HUES48 (cell line): ENCODE results near the gene RAB20.
A peak's percentile ranks its signal among the peaks of the same experiment; 100 is the strongest.

Experiments
- H3K27ac ChIP-seq: one replicate; pipeline ENCODE4 v1.7.0; 2013; ENCODE audit warnings: low read depth, low read length, inconsistent platforms
- H3K27me3 ChIP-seq: 2 replicates; pipeline ENCODE4 v1.6.1; 2013; ENCODE audit warnings: mild to moderate bottlenecking, low read length; ENCODE audit not compliant: control insufficient read depth, insufficient read depth
- H3K36me3 ChIP-seq: 2 replicates; pipeline ENCODE4 v1.6.1; 2013; ENCODE audit warnings: low read length; ENCODE audit not compliant: control insufficient read depth, insufficient read depth
- H3K4me1 ChIP-seq: 2 replicates; pipeline ENCODE4 v1.6.1; 2013; ENCODE audit warnings: mild to moderate bottlenecking, low read length; ENCODE audit not compliant: control insufficient read depth, insufficient read depth
- H3K4me3 ChIP-seq: 2 replicates; pipeline ENCODE4 v1.5.1; 2013; ENCODE audit warnings: mild to moderate bottlenecking, low read depth, low read length
- H3K9ac ChIP-seq: 2 replicates; pipeline ENCODE4 v1.6.1; 2013; ENCODE audit warnings: mild to moderate bottlenecking, low read depth, low read length, moderate library complexity
- H3K9me3 ChIP-seq: 2 replicates; pipeline ENCODE4 v1.6.1; 2013; ENCODE audit warnings: low read length; ENCODE audit not compliant: control insufficient read depth, insufficient read depth

The RAB20 gene

DNA sequence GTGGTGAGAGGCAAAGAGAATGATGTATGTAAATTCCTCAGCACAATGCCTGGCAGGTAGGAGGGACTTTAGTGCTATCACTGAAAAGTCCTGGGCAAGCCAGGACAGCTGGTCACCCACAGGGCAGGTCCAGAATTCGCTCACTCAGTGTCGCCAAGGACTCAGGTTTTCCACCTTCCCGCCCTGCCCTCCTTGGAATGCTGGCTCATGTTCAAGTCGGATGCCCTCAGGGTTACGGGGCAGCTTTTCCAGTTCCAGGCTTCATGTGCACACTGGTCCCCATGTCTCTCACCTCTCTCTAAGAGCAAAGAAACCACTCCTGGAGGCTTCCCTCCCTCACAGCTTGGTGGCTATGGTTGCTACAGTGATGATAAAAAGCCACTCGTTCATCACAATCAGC lies 29.1 kb upstream of the RAB20 start:
- Histone ChIP-seq H3K4me1 (peaks cover 8% of the 10 kb centered on the region; the same call in 1 of the 2 replicates), H3K27me3 (no peaks in the 10 kb centered on the region)

GRCh38 chr13:110589793-110590390 lies 28.4 kb upstream of the RAB20 start:
- Histone ChIP-seq H3K36me3 (no peaks in the 10 kb centered on the region), H3K4me1 (peaks cover 8% of the 10 kb centered on the region; the same call in 1 of the 2 replicates), H3K27me3 (no peaks in the 10 kb centered on the region), H3K27ac (no peak overlapping the region), H3K9me3 (no peaks in the 10 kb centered on the region), H3K4me3 (no peak overlapping the region), H3K9ac (no peak overlapping the region)

More for the DNA sequence above, 29.1 kb upstream of the RAB20 start:
- no peak overlapping the region for H3K9ac ChIP-seq
- H3K4me3 ChIP-seq: no peak overlapping the region
- H3K36me3 ChIP-seq: no peaks in the 10 kb centered on the region
- H3K27ac ChIP-seq: no peak overlapping the region
- no peaks in the 10 kb centered on the region for H3K9me3 ChIP-seq

GRCh38 chr13:110583178-110583865 lies 21.8 kb upstream of the RAB20 start:
- no peaks in the 10 kb centered on the region for H3K36me3 ChIP-seq
- H3K4me3 ChIP-seq: no peak overlapping the region
- H3K27me3 ChIP-seq: no peaks in the 10 kb centered on the region
- H3K9me3 ChIP-seq: no peaks in the 10 kb centered on the region
- H3K9ac ChIP-seq: no peak overlapping the region
- no peak overlapping the region for H3K27ac ChIP-seq
- H3K4me1 ChIP-seq: no peaks in the 10 kb centered on the region

- Histone ChIP-seq H3K27ac (no peak overlapping the region), H3K4me3 (no peak overlapping the region), H3K9me3 (no peaks in the 10 kb centered on the region), H3K9ac (no peak overlapping the region), H3K36me3 (no peaks in the 10 kb centered on the region), H3K4me1 (no peaks in the 10 kb centered on the region), H3K27me3 (no peaks in the 10 kb centered on the region)
Observed at GRCh38 chr13:110582421-110582954, 21.0 kb upstream of the RAB20 start.

DNA sequence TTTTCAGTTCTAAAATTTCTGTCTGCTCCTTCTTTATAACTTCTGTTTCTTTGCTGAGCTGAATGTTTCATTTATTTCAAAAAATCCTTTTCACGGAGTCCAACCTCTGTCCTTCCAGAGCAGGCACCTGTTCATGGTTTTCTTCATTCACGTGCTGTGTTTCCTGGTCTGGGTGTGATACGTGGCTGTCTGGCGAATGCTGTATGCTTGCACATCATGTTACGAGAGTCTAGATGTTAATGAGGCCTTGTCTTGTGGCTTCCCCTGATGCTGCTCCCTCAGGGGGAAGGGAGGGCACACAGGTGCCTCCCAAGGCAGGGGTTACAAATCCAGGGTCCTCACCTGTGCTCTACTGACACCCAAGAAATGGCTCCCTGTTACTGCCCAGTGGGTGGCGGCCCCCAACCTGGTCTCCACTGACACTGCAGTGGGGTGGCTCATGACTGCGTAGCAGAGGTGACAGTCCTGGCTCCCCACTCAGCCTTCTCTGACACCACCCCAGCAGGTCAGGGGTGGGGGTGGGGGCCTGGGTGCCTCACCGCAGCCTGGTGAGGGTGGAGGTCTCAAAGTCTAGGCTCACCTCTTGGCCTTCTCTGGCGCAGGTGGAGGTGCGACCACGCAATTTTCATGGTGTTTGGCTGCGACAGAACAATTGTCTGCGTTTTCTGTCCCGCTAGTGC lies 20.1 kb upstream of the RAB20 start:
- H3K9ac ChIP-seq: no peak overlapping the region
- no peak overlapping the region for H3K4me3 ChIP-seq
- no peaks in the 10 kb centered on the region for H3K9me3 ChIP-seq
- no peaks in the 10 kb centered on the region for H3K4me1 ChIP-seq
- no peak overlapping the region for H3K27ac ChIP-seq
- no peaks in the 10 kb centered on the region for H3K36me3 ChIP-seq
- no peaks in the 10 kb centered on the region for H3K27me3 ChIP-seq

GRCh38 chr13:110580800-110581199 lies 19.3 kb upstream of the RAB20 start:
- no peak overlapping the region for H3K9ac ChIP-seq
- no peaks in the 10 kb centered on the region for H3K9me3 ChIP-seq
- no peaks in the 10 kb centered on the region; the same call in 1 of the 2 replicates for H3K4me1 ChIP-seq
- no peaks in the 10 kb centered on the region for H3K36me3 ChIP-seq
- no peaks in the 10 kb centered on the region for H3K27me3 ChIP-seq
- H3K4me3 ChIP-seq: no peak overlapping the region
- no peak overlapping the region for H3K27ac ChIP-seq

- no peak overlapping the region for H3K4me3 ChIP-seq
- no peaks in the 10 kb centered on the region for H3K36me3 ChIP-seq
- H3K9me3 ChIP-seq: no peaks in the 10 kb centered on the region
- no peaks in the 10 kb centered on the region for H3K27me3 ChIP-seq
- no peak overlapping the region for H3K9ac ChIP-seq
- peaks cover 7% of the 10 kb centered on the region for H3K4me1 ChIP-seq
- H3K27ac ChIP-seq: no peak overlapping the region
Observed at GRCh38 chr13:110578363-110578762, 16.8 kb upstream of the RAB20 start.

- Histone ChIP-seq H3K4me1 (peaks cover 7% of the 10 kb centered on the region), H3K27ac (no peak overlapping the region), H3K9ac (no peak overlapping the region), H3K36me3 (no peaks in the 10 kb centered on the region), H3K4me3 (no peak overlapping the region), H3K9me3 (no peaks in the 10 kb centered on the region), H3K27me3 (no peaks in the 10 kb centered on the region)
Observed at GRCh38 chr13:110576736-110577476, 15.4 kb upstream of the RAB20 start.

DNA sequence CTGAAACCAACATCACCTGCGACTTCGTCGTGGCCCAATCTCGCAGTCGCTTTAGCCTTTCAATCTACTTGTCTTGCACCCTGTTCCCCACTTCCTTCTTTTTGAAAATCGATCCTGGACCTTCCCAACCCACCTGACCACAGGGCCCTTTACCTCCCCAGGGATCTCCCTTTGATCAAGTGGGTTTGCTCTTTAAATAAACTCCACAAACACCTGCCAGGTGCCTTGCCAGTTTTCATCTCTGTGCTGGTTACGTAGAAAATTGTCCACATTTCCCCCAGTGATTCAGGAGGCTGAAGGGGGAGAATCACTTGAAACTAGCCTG lies 14.5 kb upstream of the RAB20 start:
- no peak overlapping the region for H3K27ac ChIP-seq

GRCh38 chr13:110575322-110576069 lies 14.0 kb upstream of the RAB20 start:
- H3K27me3 ChIP-seq: no peaks in the 10 kb centered on the region
- no peak overlapping the region for H3K27ac ChIP-seq
- no peak overlapping the region for H3K4me3 ChIP-seq
- H3K9ac ChIP-seq: 0 out of 2 replicates have a peak overlapping the region, but pooled peaks have one; percentile 12
- no peaks in the 10 kb centered on the region for H3K9me3 ChIP-seq
- peaks cover 7% of the 10 kb centered on the region for H3K4me1 ChIP-seq
- no peaks in the 10 kb centered on the region for H3K36me3 ChIP-seq

More for the DNA sequence above, 14.5 kb upstream of the RAB20 start:
- peaks cover 7% of the 10 kb centered on the region for H3K4me1 ChIP-seq
- H3K9me3 ChIP-seq: no peaks in the 10 kb centered on the region
- no peaks in the 10 kb centered on the region for H3K27me3 ChIP-seq
- no peaks in the 10 kb centered on the region for H3K36me3 ChIP-seq
- H3K9ac ChIP-seq: no peak overlapping the region
- H3K4me3 ChIP-seq: no peak overlapping the region
